T-helper 22 cell (primary cell): Measurements from ENCODE around the gene LIN28B.
"Not testable (repeated sequence)": the region's sequence is repeated elsewhere in the genome, so short reads cannot be mapped to it uniquely, and the experiment has no call there.

Experiments
- DNase-seq: peaks from one replicate; pipeline ENCODE4 v3.0.0-alpha.2; 2020; ENCODE audit warnings: low read depth

The LIN28B gene

GRCh38 chr6:104957301-104958177 is 632 bp downstream of the LIN28B start:
- no peak for DNase-seq

GRCh38 chr6:104958178-104959025 is 1.5 kb downstream of the LIN28B start:
- DNase-seq: no peak

- no peak for DNase-seq
Measured at GRCh38 chr6:104959026-104959858, 2.3 kb downstream of the LIN28B start.

DNA sequence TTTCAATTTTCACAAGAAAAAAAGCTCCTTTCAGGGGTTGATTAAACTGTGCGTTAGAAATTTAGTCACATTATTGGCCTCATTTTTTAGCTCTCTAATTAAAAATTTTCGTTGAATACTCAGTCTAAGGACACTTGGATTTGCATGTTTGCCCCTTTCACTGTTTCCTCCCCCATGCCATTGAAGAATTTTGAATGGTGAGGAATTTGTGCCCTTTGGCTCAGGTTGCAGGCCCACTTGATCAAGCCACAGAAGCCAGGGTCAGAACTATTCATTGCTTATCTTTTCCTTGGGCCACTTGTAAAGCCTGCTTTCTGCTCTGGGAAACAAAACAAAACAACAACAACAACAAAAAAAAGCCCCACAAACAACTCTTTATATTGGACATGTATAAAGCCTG is 12.2 kb downstream of the LIN28B start:
- DNase-seq: no peak

- DNase-seq: no peak
Measured at GRCh38 chr6:104969785-104970581, 13.1 kb downstream of the LIN28B start.

DNA sequence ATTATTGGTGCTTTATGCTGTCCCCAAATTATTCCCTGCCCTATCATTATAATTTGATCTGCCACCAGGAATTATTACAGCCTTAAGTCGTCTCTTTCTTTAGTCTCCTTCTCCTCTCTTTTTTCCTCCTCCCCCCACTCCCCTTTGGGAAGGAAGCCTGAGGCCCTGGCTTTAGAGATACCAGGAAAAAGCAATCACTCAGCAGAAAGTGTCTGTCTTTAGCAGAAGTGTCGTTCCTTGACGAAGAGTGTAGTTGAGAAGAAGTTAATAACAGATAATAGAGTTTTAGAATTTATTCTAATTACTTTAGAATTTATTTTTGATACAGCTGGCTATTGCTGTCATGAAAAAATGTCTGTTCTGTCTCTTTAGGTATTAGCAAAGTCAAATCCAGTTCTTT is 16.5 kb downstream of the LIN28B start:
- DNase-seq: no peak

GRCh38 chr6:104983296-104983695 is 26.4 kb downstream of the LIN28B start:
- DNase-seq: no peak

DNA sequence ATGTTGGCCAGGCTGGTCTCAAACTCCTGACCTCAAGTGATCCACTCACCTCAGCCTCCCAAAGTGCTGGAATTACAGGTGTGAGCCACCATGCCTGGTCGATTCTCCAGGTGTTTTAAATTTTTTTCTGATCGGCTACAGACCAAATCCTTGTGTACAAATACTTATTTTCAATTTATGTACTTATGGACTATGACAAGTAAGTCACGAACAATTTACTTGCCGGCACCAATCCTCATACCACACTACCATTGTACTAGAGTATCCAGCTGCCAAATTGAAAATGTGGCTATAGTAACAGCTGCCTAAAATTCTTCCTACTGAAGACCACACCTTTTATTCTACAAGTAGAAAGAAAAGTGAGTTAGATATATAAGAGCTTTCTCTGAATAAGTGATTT is 26.9 kb downstream of the LIN28B start:
- DNase-seq: no peak

DNA sequence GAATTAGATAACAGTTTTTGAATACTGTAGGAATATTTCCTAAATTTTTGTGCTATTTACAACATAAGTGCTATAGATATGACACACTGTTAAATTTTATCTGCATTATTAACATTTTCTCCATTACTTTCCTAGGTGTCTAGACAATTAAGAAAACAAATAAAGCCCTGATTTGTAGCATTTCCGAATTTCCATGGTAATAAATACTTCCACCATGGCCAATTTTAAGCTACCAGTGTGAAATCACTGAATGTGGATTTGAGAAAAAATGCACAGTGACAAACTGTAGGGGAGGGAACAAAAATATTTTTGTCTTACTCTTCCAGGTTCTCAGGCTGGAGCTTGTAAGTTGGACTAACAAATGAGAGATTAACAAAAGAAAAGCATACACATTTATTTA is 27.9 kb downstream of the LIN28B start:
- DNase-seq: no peak

DNA sequence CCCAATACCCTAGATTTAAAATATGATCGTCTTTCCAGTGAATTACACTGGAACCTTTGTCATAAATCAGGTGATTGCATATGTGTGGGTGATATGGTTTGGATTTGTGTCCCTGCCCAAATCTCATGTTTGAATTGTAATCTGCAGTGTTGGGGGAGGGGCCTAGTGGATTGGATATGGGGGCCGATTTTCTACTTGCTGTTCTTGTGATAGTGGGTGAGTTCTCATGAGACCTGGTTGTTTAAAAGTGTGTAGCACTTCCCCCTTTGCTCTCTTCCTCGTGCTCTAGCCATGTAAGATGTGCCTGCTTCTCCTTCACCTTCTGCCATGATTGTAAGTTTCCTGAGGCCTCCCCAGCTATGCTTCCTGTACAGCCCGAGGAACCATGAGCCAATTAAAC is 29.0 kb downstream of the LIN28B start:
- DNase-seq: not testable (repeated sequence)

GRCh38 chr6:104986625-104987024 is 29.7 kb downstream of the LIN28B start:
- DNase-seq: no peak

DNA sequence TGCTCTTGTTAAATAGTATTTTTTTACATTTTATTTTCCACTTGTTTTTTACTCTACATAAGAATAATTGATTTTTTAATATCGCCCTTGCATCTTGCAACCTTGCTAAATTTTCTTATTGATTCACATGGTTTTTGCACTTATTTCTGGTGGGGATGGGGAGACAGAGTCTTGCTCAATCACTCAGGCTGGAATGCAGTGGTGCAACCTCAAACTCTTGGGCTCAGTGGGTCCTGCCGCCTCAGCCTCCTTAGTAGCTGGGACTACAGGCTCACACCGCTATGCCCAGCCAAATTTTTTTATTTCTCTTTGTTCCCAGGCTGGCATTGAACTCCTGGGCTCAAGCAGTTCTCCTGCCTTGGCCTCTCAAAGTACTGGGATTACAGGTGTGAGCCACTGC is 30.3 kb downstream of the LIN28B start:
- no peak for DNase-seq

- no peak for DNase-seq
Measured at GRCh38 chr6:104990085-104990484, 33.2 kb downstream of the LIN28B start.

DNA sequence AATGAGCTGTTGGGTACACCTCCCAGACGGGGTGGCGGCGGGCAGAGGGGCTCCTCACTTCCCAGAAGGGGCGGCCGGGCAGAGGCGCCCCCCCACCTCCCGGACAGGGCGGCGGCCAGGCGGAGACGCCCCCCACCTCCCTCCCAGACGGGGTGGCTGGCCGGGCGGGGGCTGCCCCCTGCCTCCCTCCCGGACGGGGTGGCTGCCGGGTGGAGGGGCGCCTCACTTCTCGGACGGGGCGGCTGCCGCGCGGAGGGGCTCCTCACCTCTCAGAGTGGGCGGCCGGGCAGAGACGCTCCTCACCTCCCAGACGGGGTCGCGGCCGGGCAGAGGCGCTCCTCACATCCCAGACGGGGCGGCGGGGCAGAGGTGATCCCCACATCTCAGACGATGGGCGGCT is 34.2 kb downstream of the LIN28B start:
- not testable (repeated sequence) for DNase-seq

DNA sequence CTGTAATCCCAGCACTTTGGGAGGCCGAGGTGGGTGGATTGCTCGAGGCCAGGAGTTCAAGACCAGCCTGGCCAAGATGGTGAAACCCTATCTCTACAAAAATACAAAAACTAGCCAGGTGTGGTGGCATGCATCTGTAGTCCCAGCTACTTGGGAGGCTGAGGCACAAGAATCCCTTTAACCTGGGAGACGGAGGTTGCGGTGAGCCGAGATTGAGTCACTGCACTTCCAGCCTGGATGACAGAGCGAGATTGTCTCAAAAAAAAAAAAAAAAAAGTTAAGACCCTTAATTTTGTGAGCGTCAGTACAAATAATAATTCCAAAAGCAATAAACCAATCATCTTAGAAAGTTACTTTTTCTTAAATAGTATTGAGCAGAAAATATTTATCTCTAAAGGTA is 36.7 kb downstream of the LIN28B start:
- not testable (repeated sequence) for DNase-seq

GRCh38 chr6:104995989-104996617 is 39.2 kb downstream of the LIN28B start:
- no peak for DNase-seq

DNA sequence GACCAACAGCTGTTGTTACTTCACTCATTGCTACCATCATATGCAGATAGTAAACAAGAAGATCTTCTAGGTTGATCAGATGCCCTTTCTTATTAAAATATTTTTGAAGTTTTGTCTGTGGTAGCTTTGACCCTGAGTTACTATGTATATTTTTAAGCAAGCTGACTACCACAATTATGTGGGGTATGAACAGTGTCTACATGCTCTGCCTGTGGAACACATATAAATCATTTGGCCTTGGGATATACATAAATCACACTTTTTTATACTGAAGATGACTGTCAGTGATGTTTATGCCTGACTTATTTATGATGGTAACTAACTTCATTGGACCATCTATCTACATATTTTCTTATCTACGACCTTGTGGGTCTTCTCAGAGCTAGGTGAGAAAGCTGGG is 44.2 kb downstream of the LIN28B start:
- DNase-seq: no peak

DNA sequence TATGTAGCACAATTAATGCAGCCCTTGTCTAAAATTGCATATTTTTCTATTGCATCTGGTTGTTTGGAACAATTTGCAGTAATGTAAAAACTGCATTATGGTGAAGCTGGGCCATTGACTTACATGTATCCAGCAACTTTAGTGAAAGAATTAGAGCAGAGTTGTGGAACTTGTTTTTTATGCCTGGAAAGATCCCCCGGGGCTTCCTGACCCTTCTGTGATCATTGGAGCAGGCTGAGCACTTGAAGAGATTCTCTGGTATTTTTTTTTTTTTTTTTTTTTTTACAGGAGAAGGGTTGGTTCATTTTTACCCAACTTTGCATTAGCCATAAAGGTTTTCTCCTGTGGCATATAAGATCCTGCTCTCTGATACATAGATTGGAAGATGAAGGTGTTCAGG is 45.0 kb downstream of the LIN28B start:
- DNase-seq: no peak

DNA sequence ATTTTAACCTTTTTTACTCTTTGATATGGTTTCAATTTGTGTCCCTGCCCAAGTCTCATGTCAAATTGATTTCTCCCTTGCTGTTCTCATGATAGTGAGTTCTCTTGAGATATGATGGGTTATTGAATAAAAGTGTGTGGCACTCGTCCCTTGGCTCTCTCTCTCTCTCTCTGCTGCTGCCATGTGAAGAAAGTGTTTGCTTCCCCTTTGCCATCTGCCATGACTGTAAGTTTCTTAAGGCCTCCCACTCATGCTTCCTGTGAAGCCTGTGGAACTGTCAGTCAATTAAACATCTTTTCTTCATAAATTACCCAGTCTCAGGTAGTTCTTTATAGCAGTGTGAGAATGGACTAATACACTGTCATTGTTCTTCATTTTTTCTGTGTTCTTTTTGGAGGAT is 48.5 kb downstream of the LIN28B start:
- DNase-seq: no peak

- not testable (repeated sequence) for DNase-seq
Measured at GRCh38 chr6:105013459-105013858, 56.6 kb downstream of the LIN28B start.

DNA sequence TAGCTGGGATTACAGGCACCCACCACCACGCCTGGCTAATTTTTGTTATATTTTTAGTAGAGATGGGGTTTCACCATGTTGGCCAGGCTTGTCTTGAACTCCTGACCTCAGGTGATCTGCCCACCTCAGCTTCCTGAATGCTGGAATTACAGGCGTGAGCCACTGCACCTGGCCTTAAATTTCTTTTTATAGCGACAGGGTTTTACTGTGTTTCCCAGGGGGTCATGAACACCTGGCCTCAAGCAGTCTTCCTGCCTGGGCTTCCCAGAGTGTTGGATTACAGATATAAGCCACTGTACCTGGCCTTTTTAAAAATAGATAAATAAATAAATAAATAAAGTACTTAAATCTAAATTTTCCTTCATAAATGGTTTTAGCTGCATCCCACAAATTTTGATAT is 57.5 kb downstream of the LIN28B start:
- DNase-seq: no peak
